Neutrophil (primary cell): Measurements from ENCODE around the gene ZNF804B.

Experiments
- H3K27ac ChIP-seq: fragments of 200-600 bp; sonication (generic); 2 replicates; pipeline ENCODE4 v1.5.1; 2016; ENCODE audit warnings: mild to moderate bottlenecking, moderate library complexity
- H3K27me3 ChIP-seq: fragments of 200-600 bp; sonication (generic); 2 replicates; pipeline ENCODE4 v1.6.0; 2016; ENCODE audit warnings: mild to moderate bottlenecking
- H3K36me3 ChIP-seq: fragments of 200-600 bp; sonication (generic); 2 replicates; pipeline ENCODE4 v1.5.1; 2017
- H3K4me1 ChIP-seq, 2 experiments: fragments of 200-600 bp in 1 of 2; sonication (generic) in 1 of 2; 1 replicate in 1 of 2; 2 replicates in 1 of 2; pipeline versions ENCODE4 v1.5.1 to v1.6.1; 2013 to 2016; ENCODE audit warnings: low read depth in 1 of 2, low read length in 1 of 2, mild to moderate bottlenecking in 1 of 2, moderate library complexity in 1 of 2; ENCODE audit not compliant: control insufficient read depth in 1 of 2, insufficient read depth in 1 of 2
- H3K4me3 ChIP-seq, 2 experiments: fragments of 200-600 bp in 1 of 2; sonication (generic) in 1 of 2; 1 replicate in 1 of 2; 2 replicates in 1 of 2; pipeline ENCODE4 v1.5.1; 2013 to 2016; ENCODE audit warnings: low read depth in 1 of 2, low read length in 1 of 2, mild to moderate bottlenecking in 1 of 2, moderate library complexity in 1 of 2
- H3K9me3 ChIP-seq: fragments of 200-600 bp; sonication (generic); 2 replicates; pipeline ENCODE4 v1.5.1; 2016
- CTCF ChIP-seq: fragments of 200-600 bp; sonication (generic); IDR thresholded peaks from 2 replicates; pipeline ENCODE4 v1.5.1; 2016; ENCODE audit warnings: antibody characterized with exemption

Gene ZNF804B

DNA sequence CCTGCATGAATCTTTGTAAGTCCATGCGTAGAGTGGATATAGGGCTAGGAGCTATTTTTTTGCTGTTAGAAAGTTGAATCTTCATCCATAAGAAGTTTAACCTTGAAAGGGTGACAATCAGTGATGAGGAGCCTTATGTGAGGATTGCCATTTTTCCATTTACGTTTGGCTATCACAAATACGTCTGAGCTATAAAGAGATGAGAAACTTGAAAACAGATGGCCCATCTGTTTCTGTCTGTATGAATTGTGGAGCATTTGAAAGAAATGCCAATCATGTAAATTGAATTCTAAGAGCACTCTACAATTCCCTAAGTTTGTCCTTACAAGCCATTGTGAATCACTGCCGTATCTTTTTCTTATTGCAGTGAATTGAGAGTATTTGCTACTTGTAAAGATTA is 205.9 kb downstream of the ZNF804B start:
- no peaks in the 10 kb centered on the region for H3K9me3 ChIP-seq
- no peak overlapping the region for H3K4me3 ChIP-seq
- H3K27me3 ChIP-seq, result no peaks in the 10 kb centered on the region
- no peaks in the 10 kb centered on the region for H3K4me1 ChIP-seq
- H3K27ac ChIP-seq, result no peak overlapping the region
- no peaks in the 10 kb centered on the region for H3K36me3 ChIP-seq
- no peak for TF ChIP-seq CTCF

- Histone ChIP-seq H3K4me3 (no peak overlapping the region), H3K27ac (no peak overlapping the region), H3K27me3 (no peaks in the 10 kb centered on the region), H3K4me1 (no peaks in the 10 kb centered on the region), H3K9me3 (no peaks in the 10 kb centered on the region), H3K36me3 (no peaks in the 10 kb centered on the region)
- TF ChIP-seq CTCF, result no peak
These were observed 207.9 kb downstream of the ZNF804B start for GRCh38 chr7:88967432-88967831.

DNA sequence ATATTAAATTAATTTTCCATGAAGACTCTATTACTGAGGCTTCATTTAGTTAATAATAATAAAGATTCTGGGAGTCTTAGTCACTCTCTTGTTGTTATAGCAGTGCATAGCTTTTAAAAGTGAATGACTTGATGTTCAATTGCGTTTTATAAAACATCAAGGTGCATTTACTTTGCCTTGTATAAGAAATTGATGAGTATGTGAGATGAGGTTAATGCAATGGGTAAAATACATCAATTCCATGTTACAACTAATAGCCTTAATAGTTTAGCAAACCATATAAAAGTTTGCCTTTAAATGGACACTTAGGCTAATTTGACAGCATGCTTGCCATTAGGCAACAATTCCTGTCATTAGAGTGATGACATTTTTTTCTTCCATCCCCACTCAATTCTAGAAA is 209.7 kb downstream of the ZNF804B start:
- no peaks in the 10 kb centered on the region for H3K27me3 ChIP-seq
- H3K4me3 ChIP-seq, result no peak overlapping the region
- TF ChIP-seq CTCF, result no peak
- H3K4me1 ChIP-seq, result no peaks in the 10 kb centered on the region
- no peaks in the 10 kb centered on the region for H3K36me3 ChIP-seq
- no peaks in the 10 kb centered on the region for H3K9me3 ChIP-seq
- no peak overlapping the region for H3K27ac ChIP-seq

DNA sequence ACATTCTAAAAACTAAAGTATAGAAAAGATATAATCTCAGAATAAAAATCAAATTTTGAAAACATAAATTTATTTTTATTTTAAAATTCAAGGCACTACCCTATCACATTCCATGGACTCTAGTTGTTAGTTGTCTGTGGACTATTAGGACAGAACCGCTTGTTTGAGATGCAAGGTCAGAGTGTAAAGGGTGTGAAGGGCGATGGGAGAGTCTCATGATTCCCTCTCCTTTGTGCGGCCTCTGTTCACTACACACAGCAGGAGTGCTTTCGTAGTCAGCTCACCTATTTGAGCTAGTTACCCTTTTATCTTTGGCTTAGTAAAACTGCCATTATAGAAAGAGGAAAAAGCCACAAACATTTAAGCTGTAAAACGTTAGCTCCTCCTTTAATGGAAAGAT is 225.8 kb downstream of the ZNF804B start:
- Histone ChIP-seq H3K36me3 (no peaks in the 10 kb centered on the region), H3K9me3 (no peaks in the 10 kb centered on the region), H3K4me1 (no peaks in the 10 kb centered on the region), H3K4me3 (no peak overlapping the region), H3K27ac (no peak overlapping the region), H3K27me3 (no peaks in the 10 kb centered on the region)
- no peak for TF ChIP-seq CTCF

DNA sequence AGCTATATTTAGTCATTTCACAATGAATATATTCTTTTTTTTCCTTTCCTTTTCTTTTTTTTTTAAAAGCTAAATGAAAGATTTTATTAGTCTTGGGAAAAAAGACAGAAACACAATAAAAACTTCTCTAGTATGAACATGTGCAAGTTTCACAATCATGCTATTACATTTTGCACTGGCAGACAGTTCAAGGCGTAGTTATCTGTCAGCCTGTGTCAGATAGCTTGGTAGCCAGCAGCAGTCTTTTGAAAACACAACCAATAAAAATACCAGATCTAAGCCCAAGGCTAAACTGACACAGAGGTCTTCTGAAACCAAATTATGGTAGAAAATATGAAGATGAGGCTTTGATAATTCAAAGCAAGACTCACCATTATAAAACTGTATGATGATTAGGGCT is 241.8 kb downstream of the ZNF804B start:
- H3K36me3 ChIP-seq, result no peaks in the 10 kb centered on the region
- H3K4me1 ChIP-seq, result no peaks in the 10 kb centered on the region
- no peak overlapping the region for H3K27ac ChIP-seq
- TF ChIP-seq CTCF, result no peak
- no peaks in the 10 kb centered on the region for H3K27me3 ChIP-seq
- no peak overlapping the region for H3K4me3 ChIP-seq
- no peaks in the 10 kb centered on the region for H3K9me3 ChIP-seq
